SK-N-SH (cell line): ENCODE measurements around the gene GUCY1A2. TPM values are rescaled to one million over a fixed set of nuclear protein-coding genes. Genes with fewer than 3 reads are reported as not detected.
"Not testable (repeated sequence)": the region's sequence is repeated elsewhere in the genome, so short reads cannot be mapped to it uniquely, and the experiment has no call there.

ENCODE experiments used
- CTCF ChIA-PET: fragments of 300-600, 350-600 bp; formaldehyde crosslinking; extraction: SDS; loops from one replicate; lab custom pipeline; 2021; lab: Yijun Ruan, JAX
- POLR2A ChIA-PET: fragments of 350-600 bp; sonication (Branson Sonifier 250); formaldehyde crosslinking; extraction: SDS; loops from one replicate; lab custom pipeline; 2020; ENCODE audit warnings: antibody characterized with exemption, inconsistent platforms; lab: Yijun Ruan, JAX
- DNase-seq: peaks from one replicate; pipeline ENCODE4 v3.0.0; 2012
- H2AFZ ChIP-seq: fragments of 200-600 bp; sonication (generic); 2 replicates; pipeline ENCODE4 v1.8.1; 2016; ENCODE audit warnings: antibody characterized with exemption, mild to moderate bottlenecking, low read depth
- H3F3A ChIP-seq: fragments of 200-600 bp; sonication (generic); replicated peaks from 2 replicates; pipeline ENCODE3; 2016; ENCODE audit warnings: antibody characterized with exemption, mild to moderate bottlenecking; ENCODE audit not compliant: insufficient read depth
- H3K27ac ChIP-seq, 2 experiments: fragments of 200-500 bp in 1 of 2; fragments of 200-600 bp in 1 of 2; sonication (Bioruptor generic) in 1 of 2; sonication (generic), shearing (Covaris generic) in 1 of 2; 2 replicates each; pipeline versions ENCODE4 v1.5.1 to v1.6.1; 2014 to 2016; ENCODE audit warnings: low read depth in 2 of 2, inconsistent platforms in 1 of 2, low read length in 1 of 2, mild to moderate bottlenecking in 1 of 2, mixed read lengths in 1 of 2
- H3K27me3 ChIP-seq: fragments of 200-600 bp; sonication (generic), shearing (Covaris generic); 2 replicates; pipeline ENCODE4 v1.6.1; 2016; ENCODE audit warnings: mixed run types; ENCODE audit not compliant: insufficient read depth
- H3K36me3 ChIP-seq, 2 experiments: fragments of 200-500 bp in 1 of 2; fragments of 200-600 bp in 1 of 2; sonication (Bioruptor generic) in 1 of 2; sonication (generic) in 1 of 2; replicated peaks in 1 of 2; 2 replicates each; pipeline versions ENCODE3 to v1.5.1; 2014 to 2016; ENCODE audit warnings: low read length in 1 of 2, mild to moderate bottlenecking in 1 of 2; ENCODE audit not compliant: insufficient read depth in 2 of 2, control insufficient read depth in 1 of 2
- H3K4me1 ChIP-seq, 2 experiments: fragments of 200-500 bp in 1 of 2; fragments of 200-600 bp in 1 of 2; sonication (Bioruptor generic) in 1 of 2; sonication (generic), shearing (Covaris generic) in 1 of 2; 2 replicates each; pipeline versions ENCODE4 v1.5.1 to v1.6.1; 2014 to 2016; ENCODE audit warnings: low read depth in 1 of 2, low read length in 1 of 2, mixed run types in 1 of 2; ENCODE audit not compliant: insufficient read depth in 2 of 2, control insufficient read depth in 1 of 2
- H3K4me2 ChIP-seq: fragments of 200-600 bp; sonication (generic), shearing (Covaris generic); 2 replicates; pipeline ENCODE4 v1.6.1; 2017; ENCODE audit warnings: mixed run types
- H3K4me3 ChIP-seq, 2 experiments: fragments of 200-500 bp in 1 of 2; fragments of 200-600 bp in 1 of 2; sonication (Bioruptor generic) in 1 of 2; sonication (generic), shearing (Covaris generic) in 1 of 2; 2 replicates each; pipeline versions ENCODE4 v1.5.1 to v1.8.1; 2014 to 2016; ENCODE audit warnings: low read depth in 2 of 2, inconsistent platforms in 1 of 2, low read length in 1 of 2, mild to moderate bottlenecking in 1 of 2, mixed read lengths in 1 of 2, moderate library complexity in 1 of 2
- H3K79me2 ChIP-seq: fragments of 200-600 bp; sonication (generic); 2 replicates; pipeline ENCODE4 v1.8.1; 2017; ENCODE audit warnings: mild to moderate bottlenecking; ENCODE audit not compliant: insufficient read depth
- H3K9ac ChIP-seq: fragments of 200-600 bp; sonication (generic); 2 replicates; pipeline ENCODE4 v1.6.1; 2017; ENCODE audit warnings: mixed run types
- H3K9me2 ChIP-seq: fragments of 200-600 bp; sonication (generic); 2 replicates; pipeline ENCODE4 v1.6.1; 2017; ENCODE audit warnings: mixed run types
- H3K9me3 ChIP-seq: fragments of 200-600 bp; sonication (generic); 2 replicates; pipeline ENCODE4 v1.6.1; 2017; ENCODE audit warnings: mixed run types, mild to moderate bottlenecking, moderate library complexity
- H4K20me1 ChIP-seq: fragments of 200-600 bp; sonication (generic); 2 replicates; pipeline ENCODE4 v1.6.1; 2017; ENCODE audit warnings: mild to moderate bottlenecking, mixed run types; ENCODE audit not compliant: insufficient read depth
- ELF1 ChIP-seq: IDR thresholded peaks from 2 replicates; pipeline ENCODE4 v1.4.0; 2012
- FOSL2 ChIP-seq: IDR thresholded peaks from 2 replicates; pipeline ENCODE4 v1.4.0; 2012; ENCODE audit warnings: low read depth, mild to moderate bottlenecking, moderate library complexity, borderline replicate concordance
- FOXJ3 ChIP-seq: sonication (generic); formaldehyde crosslinking; IDR thresholded peaks from 2 replicates; pipeline ENCODE4 v1.5.1; 2020; ENCODE audit warnings: mild to moderate bottlenecking, missing genetic modification reagents
- MXI1 ChIP-seq: IDR thresholded peaks from 2 replicates; pipeline ENCODE4 v1.6.1; 2012; ENCODE audit warnings: mild to moderate bottlenecking, low read depth, low read length, improper control_type of control experiment
- NRF1 ChIP-seq: IDR thresholded peaks from 2 replicates; pipeline ENCODE4 v1.6.1; 2012; ENCODE audit warnings: low read depth, mild to moderate bottlenecking, low read length
- RCOR1 ChIP-seq: fragments of 150-350 bp; IDR thresholded peaks from 2 replicates; pipeline ENCODE4 v1.6.1; 2017; ENCODE audit warnings: antibody characterized with exemption, low read length
- RXRA ChIP-seq: IDR thresholded peaks from 2 replicates; pipeline ENCODE4 v1.4.0; 2012; ENCODE audit warnings: low read depth, mild to moderate bottlenecking, borderline replicate concordance
- SIN3A ChIP-seq: IDR thresholded peaks from 2 replicates; pipeline ENCODE4 v1.6.1; 2012; ENCODE audit warnings: low read depth, mild to moderate bottlenecking, low read length, moderate library complexity, borderline replicate concordance
- TEAD4 ChIP-seq: IDR thresholded peaks from 2 replicates; pipeline ENCODE4 v1.4.0; 2012; ENCODE audit warnings: mild to moderate bottlenecking, borderline replicate concordance; ENCODE audit not compliant: insufficient read depth
- YY1 ChIP-seq: IDR thresholded peaks from 2 replicates; pipeline ENCODE4 v1.4.0; 2012; ENCODE audit warnings: low read depth, mild to moderate bottlenecking
- WGBS: methylation state at CpG from one replicate; pipeline ENCODE4 v1.1.6; 2017; ENCODE audit warnings: low lambda C conversion rate; 5-methylcytosine and 5-hydroxymethylcytosine counted together
- polyA plus RNA-seq, 3 experiments: library from polyadenylated mRNA; depleted of rRNA; stranded (reverse); fragments of >200 nt; gene quantifications; 2 replicates each; pipeline ENCODE4 v1.2.3, GENCODE V29; 2012
- TF ChIP-seq, protein P1 (sequence below): IDR thresholded peaks from 2 replicates; pipeline ENCODE4 v1.4.0; 2012; ENCODE audit warnings: low read depth
- TF ChIP-seq, protein P2 (sequence below): IDR thresholded peaks from 2 replicates; pipeline ENCODE4 v1.4.0; 2012; ENCODE audit warnings: low read depth, borderline replicate concordance
- TF ChIP-seq, protein P3 (sequence below): IDR thresholded peaks from 2 replicates; pipeline ENCODE4 v1.4.0; 2012; ENCODE audit warnings: low read depth, borderline replicate concordance
- TF ChIP-seq, protein P4 (sequence below): IDR thresholded peaks from 2 replicates; pipeline ENCODE4; 2012

The GUCY1A2 gene
- polyA plus RNA-seq, 1 of the 3 experiments (the other 2 are of a cell fraction): 0.26 TPM

DNA sequence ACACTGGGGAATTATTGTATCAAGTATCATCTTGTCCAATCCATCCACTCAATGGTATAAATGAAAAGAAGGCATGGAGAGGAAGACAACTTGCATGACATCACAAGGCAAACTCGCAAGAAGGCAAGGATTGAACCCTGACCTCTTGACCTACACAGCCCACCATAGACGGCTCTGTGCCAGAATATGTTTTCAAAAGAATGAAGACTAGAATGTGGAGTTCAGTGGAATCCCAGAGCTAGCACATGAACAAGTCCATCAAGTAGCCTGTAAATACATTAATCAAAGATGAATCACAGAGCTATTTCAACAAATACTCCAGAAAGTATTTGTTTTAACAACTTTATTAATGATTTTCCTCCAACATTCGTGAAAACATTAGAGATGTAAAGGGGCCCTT lies 189.7 kb downstream of the GUCY1A2 start:
- H3K36me3 ChIP-seq: no peaks in the 10 kb centered on the region
- DNase-seq: no peak
- H3K27ac ChIP-seq: no peak overlapping the region
- CTCF ChIA-PET: no interaction called here
- H3K9me3 ChIP-seq: no peaks in the 10 kb centered on the region
- no peak overlapping the region for H3K4me3 ChIP-seq
- H3F3A ChIP-seq: no peaks in the 10 kb centered on the region
- no peak overlapping the region for H3K4me2 ChIP-seq
- H3K4me1 ChIP-seq: no peaks in the 10 kb centered on the region
- H3K9ac ChIP-seq: no peak overlapping the region
- no peak overlapping the region for H2AFZ ChIP-seq
- WGBS: 29% methylated on average over 3 of the region's 3 CpGs
- no peaks in the 10 kb centered on the region for H3K79me2 ChIP-seq
- no peak for TF ChIP-seq FOSL2
- TF ChIP-seq YY1: no peak
- no peaks in the 10 kb centered on the region for H3K9me2 ChIP-seq
- POLR2A ChIA-PET: no interaction called here
- H4K20me1 ChIP-seq: no peaks in the 10 kb centered on the region
- H3K27me3 ChIP-seq: no peaks in the 10 kb centered on the region

DNA sequence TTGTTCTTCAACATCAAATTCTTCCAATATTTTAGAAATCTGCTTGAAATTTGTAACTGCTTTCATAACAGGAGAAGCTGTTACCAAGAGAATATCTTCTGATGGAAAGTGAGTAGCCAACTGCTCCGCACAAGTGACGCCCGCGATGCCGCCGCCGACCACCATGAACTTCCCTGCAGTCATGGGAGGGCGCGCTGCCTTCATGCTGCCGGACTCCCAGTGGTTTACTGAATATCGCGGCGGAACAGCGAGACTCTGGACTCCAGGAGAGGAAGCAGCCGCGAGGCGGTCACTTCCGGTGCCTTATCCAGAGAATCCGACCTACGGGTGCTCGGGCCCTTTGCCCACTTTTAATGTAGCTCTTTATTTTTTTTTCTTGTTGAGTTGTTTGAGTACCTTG lies 190.6 kb downstream of the GUCY1A2 start:
- Histone ChIP-seq H3F3A (no peaks in the 10 kb centered on the region), H3K27ac (no peak overlapping the region), H3K9me2 (no peaks in the 10 kb centered on the region), H3K79me2 (no peaks in the 10 kb centered on the region), H3K36me3 (no peaks in the 10 kb centered on the region), H3K4me2 (no peak overlapping the region), H2AFZ (no peak overlapping the region), H3K9ac (no peak overlapping the region), H3K4me3 (no peak overlapping the region), H4K20me1 (no peaks in the 10 kb centered on the region), H3K4me1 (no peaks in the 10 kb centered on the region), H3K27me3 (no peaks in the 10 kb centered on the region), H3K9me3 (no peaks in the 10 kb centered on the region)
- ChIA-PET POLR2A (no interaction called here), CTCF (no interaction called here)
- no peak for TF ChIP-seq FOSL2
- TF ChIP-seq TEAD4: no peak
- no peak for TF ChIP-seq ELF1
- TF ChIP-seq NRF1: no peak
- no peak for TF ChIP-seq RXRA
- TF ChIP-seq, protein P1, sequence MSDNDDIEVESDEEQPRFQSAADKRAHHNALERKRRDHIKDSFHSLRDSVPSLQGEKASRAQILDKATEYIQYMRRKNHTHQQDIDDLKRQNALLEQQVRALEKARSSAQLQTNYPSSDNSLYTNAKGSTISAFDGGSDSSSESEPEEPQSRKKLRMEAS: no peak
- TF ChIP-seq, protein P2, sequence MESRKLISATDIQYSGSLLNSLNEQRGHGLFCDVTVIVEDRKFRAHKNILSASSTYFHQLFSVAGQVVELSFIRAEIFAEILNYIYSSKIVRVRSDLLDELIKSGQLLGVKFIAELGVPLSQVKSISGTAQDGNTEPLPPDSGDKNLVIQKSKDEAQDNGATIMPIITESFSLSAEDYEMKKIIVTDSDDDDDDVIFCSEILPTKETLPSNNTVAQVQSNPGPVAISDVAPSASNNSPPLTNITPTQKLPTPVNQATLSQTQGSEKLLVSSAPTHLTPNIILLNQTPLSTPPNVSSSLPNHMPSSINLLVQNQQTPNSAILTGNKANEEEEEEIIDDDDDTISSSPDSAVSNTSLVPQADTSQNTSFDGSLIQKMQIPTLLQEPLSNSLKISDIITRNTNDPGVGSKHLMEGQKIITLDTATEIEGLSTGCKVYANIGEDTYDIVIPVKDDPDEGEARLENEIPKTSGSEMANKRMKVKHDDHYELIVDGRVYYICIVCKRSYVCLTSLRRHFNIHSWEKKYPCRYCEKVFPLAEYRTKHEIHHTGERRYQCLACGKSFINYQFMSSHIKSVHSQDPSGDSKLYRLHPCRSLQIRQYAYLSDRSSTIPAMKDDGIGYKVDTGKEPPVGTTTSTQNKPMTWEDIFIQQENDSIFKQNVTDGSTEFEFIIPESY: no peak
- TF ChIP-seq MXI1: no peak
- TF ChIP-seq FOXJ3 (CRISPR knock-in tag): no peak
- TF ChIP-seq RCOR1: no peak
- TF ChIP-seq, protein P3, sequence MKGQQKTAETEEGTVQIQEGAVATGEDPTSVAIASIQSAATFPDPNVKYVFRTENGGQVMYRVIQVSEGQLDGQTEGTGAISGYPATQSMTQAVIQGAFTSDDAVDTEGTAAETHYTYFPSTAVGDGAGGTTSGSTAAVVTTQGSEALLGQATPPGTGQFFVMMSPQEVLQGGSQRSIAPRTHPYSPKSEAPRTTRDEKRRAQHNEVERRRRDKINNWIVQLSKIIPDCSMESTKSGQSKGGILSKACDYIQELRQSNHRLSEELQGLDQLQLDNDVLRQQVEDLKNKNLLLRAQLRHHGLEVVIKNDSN: no peak
- no peak for TF ChIP-seq SIN3A
- TF ChIP-seq, protein P4, sequence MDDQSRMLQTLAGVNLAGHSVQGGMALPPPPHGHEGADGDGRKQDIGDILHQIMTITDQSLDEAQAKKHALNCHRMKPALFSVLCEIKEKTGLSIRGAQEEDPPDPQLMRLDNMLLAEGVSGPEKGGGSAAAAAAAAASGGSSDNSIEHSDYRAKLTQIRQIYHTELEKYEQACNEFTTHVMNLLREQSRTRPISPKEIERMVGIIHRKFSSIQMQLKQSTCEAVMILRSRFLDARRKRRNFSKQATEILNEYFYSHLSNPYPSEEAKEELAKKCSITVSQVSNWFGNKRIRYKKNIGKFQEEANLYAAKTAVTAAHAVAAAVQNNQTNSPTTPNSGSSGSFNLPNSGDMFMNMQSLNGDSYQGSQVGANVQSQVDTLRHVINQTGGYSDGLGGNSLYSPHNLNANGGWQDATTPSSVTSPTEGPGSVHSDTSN: no peak
- DNase-seq: no peak
- 83% methylated on average over 20 of the region's 21 CpGs for WGBS

DNA sequence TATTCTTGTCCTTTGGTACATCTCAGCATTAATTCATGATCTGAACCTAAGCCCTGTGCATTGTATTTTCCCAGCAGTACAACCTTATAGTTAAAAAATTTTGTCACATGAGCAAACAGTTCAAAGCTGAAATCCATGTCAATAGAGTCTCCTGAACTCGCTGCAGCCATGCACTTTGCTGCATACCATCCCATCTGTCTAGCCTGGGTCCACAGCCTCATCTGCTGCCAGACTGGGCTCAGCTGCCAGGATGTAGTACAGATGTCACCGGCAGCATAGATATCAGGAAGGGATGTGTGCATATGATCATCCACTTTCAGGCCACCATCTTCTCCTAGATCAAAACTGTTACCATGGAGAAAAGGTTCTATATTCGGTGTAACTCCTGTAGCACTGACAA lies 191.7 kb downstream of the GUCY1A2 start:
- WGBS: 32% methylated on average over 3 of the region's 3 CpGs

More for the DNA sequence above, 191.7 kb downstream of the GUCY1A2 start:
- POLR2A ChIA-PET, DNase-seq, H3K4me2 ChIP-seq, H3K9me3 ChIP-seq, H3K9me2 ChIP-seq, H3K4me1 ChIP-seq, H4K20me1 ChIP-seq, CTCF ChIA-PET, H3K36me3 ChIP-seq, H3K27ac ChIP-seq, H3F3A ChIP-seq, H3K79me2 ChIP-seq, H2AFZ ChIP-seq, H3K9ac ChIP-seq, H3K27me3 ChIP-seq, H3K4me3 ChIP-seq: not testable (repeated sequence)
